HEK293 (cell line): ENCODE measurements around the gene UBXN1.

Source experiments
- CTCF ChIP-seq: fragments of 450-650 bp; formaldehyde crosslinking; IDR thresholded peaks from 2 replicates; pipeline ENCODE4 v1.5.1; 2016; ENCODE audit warnings: missing biosample characterization, missing genetic modification characterization
- ZBTB26 ChIP-seq: fragments of 450-650 bp; formaldehyde crosslinking; optimal IDR thresholded peaks from 2 replicates; pipeline ENCODE3; 2016; ENCODE audit warnings: missing biosample characterization, mild to moderate bottlenecking, missing genetic modification characterization
- ZBTB6 ChIP-seq: fragments of 450-650 bp; formaldehyde crosslinking; IDR thresholded peaks from 2 replicates; pipeline ENCODE4 v1.5.1; 2017; ENCODE audit warnings: missing biosample characterization, missing genetic modification characterization
- ZNF10 ChIP-seq: fragments of 450-650 bp; formaldehyde crosslinking; IDR thresholded peaks from 2 replicates; pipeline ENCODE4 v1.5.1; 2017; ENCODE audit warnings: missing biosample characterization, missing genetic modification characterization
- ZNF280C ChIP-seq: fragments of 450-650 bp; formaldehyde crosslinking; IDR thresholded peaks from 2 replicates; pipeline ENCODE4 v1.5.1; 2016; ENCODE audit warnings: missing biosample characterization, missing genetic modification characterization
- ZSCAN18 ChIP-seq: fragments of 450-650 bp; formaldehyde crosslinking; IDR thresholded peaks from 2 replicates; pipeline ENCODE4 v1.5.1; 2016; ENCODE audit warnings: missing biosample characterization, missing genetic modification characterization

GRCh38 chr11:62708392-62708791 is 29.5 kb upstream of the UBXN1 start:
- TF ChIP-seq CTCF (tag by site-specific recombination) (no peak), ZBTB6 (tag by site-specific recombination) (no peak), ZSCAN18 (no peak), ZBTB26 (no peak), ZNF280C (no peak), ZNF10 (no peak)
